C4-2B (cell line): ENCODE results near the gene EMD.

Experiments
- ZFX ChIP-seq: fragments of 450-650 bp; IDR thresholded peaks from 2 replicates; pipeline ENCODE4 v1.6.1; 2017
- TF ChIP-seq, protein P1 (sequence below): fragments of 450-650 bp; conservative IDR thresholded peaks from 2 replicates; pipeline ENCODE4 v1.5.1; 2017; ENCODE audit warnings: mild to moderate bottlenecking

DNA sequence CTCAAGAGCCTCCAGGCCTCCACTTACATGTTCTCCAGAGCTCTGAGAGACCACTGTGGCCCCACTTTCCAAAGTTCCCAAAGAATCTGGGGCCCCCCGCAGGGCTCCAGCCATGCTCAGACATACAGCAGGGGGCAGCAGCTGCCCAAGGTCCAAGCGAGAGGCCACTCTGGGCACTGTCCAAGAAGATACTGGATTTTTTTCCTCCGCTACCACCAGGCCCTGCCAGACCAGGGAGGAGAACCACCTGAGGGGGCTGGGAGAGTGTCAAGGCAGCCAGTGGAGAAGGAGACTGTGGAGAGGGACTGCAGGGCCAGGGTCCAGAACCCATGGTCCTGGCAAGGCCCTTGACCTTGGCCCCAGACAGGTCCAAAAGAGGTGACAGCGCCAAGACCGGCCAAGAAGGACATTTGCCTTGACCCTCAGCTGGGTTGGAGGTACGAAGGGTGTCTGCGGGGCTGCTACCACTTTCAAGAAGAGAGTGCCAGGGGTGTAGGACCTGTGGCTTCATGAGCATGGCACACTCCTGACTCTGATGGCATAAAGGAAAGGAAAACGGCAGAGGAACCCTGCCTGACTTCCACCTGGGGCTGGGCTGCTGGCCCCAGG, 5.3 kb downstream of the EMD start:
- TF ChIP-seq, protein P1, sequence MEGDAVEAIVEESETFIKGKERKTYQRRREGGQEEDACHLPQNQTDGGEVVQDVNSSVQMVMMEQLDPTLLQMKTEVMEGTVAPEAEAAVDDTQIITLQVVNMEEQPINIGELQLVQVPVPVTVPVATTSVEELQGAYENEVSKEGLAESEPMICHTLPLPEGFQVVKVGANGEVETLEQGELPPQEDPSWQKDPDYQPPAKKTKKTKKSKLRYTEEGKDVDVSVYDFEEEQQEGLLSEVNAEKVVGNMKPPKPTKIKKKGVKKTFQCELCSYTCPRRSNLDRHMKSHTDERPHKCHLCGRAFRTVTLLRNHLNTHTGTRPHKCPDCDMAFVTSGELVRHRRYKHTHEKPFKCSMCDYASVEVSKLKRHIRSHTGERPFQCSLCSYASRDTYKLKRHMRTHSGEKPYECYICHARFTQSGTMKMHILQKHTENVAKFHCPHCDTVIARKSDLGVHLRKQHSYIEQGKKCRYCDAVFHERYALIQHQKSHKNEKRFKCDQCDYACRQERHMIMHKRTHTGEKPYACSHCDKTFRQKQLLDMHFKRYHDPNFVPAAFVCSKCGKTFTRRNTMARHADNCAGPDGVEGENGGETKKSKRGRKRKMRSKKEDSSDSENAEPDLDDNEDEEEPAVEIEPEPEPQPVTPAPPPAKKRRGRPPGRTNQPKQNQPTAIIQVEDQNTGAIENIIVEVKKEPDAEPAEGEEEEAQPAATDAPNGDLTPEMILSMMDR: peak; percentile 19
- no peak for TF ChIP-seq ZFX
